Gastroesophageal sphincter (tissue), 4 donors: ENCODE data around the gene TMEM215. TPM values are rescaled to one million over a fixed set of nuclear protein-coding genes. Genes with fewer than 3 reads are reported as not detected.

Experiments
- ATAC-seq: fragments of 150-250 bp; one replicate; pipeline ENCODE4 v1.9.1; 2016; ENCODE audit warnings: mild to moderate bottlenecking, moderate library complexity
- H3K27ac ChIP-seq, 4 donors: fragments of 200-600 bp; sonication (generic) in 3 of 4; 1 replicate in 3 of 4; 2 replicates in 1 of 4; pipeline ENCODE4 v1.5.1; 2016 to 2019
- H3K27me3 ChIP-seq: fragments of 200-600 bp; sonication (generic); one replicate; pipeline ENCODE4 v1.5.1; 2019
- H3K36me3 ChIP-seq, 2 donors: fragments of 200-600 bp; sonication (generic); one replicate each; pipeline ENCODE4 v1.5.1; 2019; ENCODE audit warnings: control low read depth in 1 of 2
- H3K4me1 ChIP-seq, 3 donors: fragments of 200-600 bp; sonication (generic); 1 replicate in 2 of 3; 2 replicates in 1 of 3; pipeline ENCODE4 v1.5.1; 2016 to 2019; ENCODE audit warnings: control low read depth in 2 of 3
- H3K4me3 ChIP-seq, 2 donors: fragments of 200-600 bp; sonication (generic); one replicate each; pipeline ENCODE4 v1.5.1; 2019; ENCODE audit warnings: mild to moderate bottlenecking in 1 of 2, moderate library complexity in 1 of 2
- H3K9me3 ChIP-seq, 3 donors: fragments of 200-600 bp; sonication (generic); one replicate each; pipeline ENCODE4 v1.5.1; 2017 to 2019; ENCODE audit warnings: control low read depth in 2 of 3
- EP300 ChIP-seq: sonication (generic); formaldehyde crosslinking; IDR thresholded peaks from one replicate; pipeline ENCODE4 v1.6.1; 2017; ENCODE audit warnings: antibody characterized with exemption, mild to moderate bottlenecking
- POLR2A ChIP-seq, 2 donors: fragments of 450-650 bp; IDR thresholded peaks; one replicate each; pipeline ENCODE4 v1.6.1; 2017; ENCODE audit warnings: antibody characterized with exemption in 2 of 2, mild to moderate bottlenecking in 2 of 2, moderate library complexity in 1 of 2
- POLR2AphosphoS5 ChIP-seq: sonication (generic); formaldehyde crosslinking; IDR thresholded peaks from one replicate; pipeline ENCODE4 v1.6.1; 2017; ENCODE audit warnings: antibody characterized with exemption
- WGBS, 2 donors: methylation state at CpG; one replicate each; pipeline ENCODE4 v1.1.5; 2018; ENCODE audit warnings: low coverage in 1 of 2; 5-methylcytosine and 5-hydroxymethylcytosine counted together
- total RNA-seq, 4 donors: library from RNA; depleted of rRNA; stranded (reverse); fragments of >200 nt; gene quantifications; one replicate each; pipeline ENCODE4 v1.1.0, GENCODE V29; 2016
- TF ChIP-seq, protein P1 (sequence below), 4 experiments: fragments of 200-600 bp in 2 of 4; fragments of 450-650 bp in 2 of 4; sonication (generic) in 1 of 4; IDR thresholded peaks; one replicate each; pipeline ENCODE4 v1.5.1; 2017 to 2019; ENCODE audit warnings: antibody characterized with exemption in 4 of 4, mild to moderate bottlenecking in 2 of 4, moderate library complexity in 2 of 4

The TMEM215 gene
- total RNA-seq, 4 donors from 2014 or later, result 0.12 to 0.13 TPM; not detected in 2

DNA sequence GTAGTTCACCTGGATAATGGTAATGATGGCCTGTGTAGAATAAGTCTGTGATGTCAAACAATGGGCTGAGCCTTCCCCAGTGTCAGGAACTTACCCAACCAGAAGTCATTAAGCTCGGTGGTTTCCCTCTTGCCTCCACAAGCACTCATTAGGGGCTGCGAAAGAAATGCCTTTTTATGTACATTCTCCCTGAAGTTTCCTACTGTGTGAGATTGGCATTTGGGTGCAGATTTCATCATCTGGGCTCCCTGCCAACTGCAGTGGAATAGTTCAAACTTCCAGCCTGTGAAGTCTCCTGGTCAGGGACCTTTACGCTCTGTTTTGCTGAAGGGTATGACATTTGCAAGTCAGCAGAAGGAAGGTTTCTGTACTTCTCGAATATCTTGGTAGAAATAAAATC, 41.6 kb upstream of the TMEM215 start:
- Histone ChIP-seq H3K4me1 (no peaks in the 10 kb centered on the region), H3K9me3 (no peaks in the 10 kb centered on the region), H3K4me3 (no peak overlapping the region), H3K27me3 (no peaks in the 10 kb centered on the region), H3K36me3 (no peaks in the 10 kb centered on the region), H3K27ac (no peak overlapping the region)
- TF ChIP-seq POLR2A (IDR thresholded peaks at IDR 0.05), result no peak
- TF ChIP-seq, protein P1, sequence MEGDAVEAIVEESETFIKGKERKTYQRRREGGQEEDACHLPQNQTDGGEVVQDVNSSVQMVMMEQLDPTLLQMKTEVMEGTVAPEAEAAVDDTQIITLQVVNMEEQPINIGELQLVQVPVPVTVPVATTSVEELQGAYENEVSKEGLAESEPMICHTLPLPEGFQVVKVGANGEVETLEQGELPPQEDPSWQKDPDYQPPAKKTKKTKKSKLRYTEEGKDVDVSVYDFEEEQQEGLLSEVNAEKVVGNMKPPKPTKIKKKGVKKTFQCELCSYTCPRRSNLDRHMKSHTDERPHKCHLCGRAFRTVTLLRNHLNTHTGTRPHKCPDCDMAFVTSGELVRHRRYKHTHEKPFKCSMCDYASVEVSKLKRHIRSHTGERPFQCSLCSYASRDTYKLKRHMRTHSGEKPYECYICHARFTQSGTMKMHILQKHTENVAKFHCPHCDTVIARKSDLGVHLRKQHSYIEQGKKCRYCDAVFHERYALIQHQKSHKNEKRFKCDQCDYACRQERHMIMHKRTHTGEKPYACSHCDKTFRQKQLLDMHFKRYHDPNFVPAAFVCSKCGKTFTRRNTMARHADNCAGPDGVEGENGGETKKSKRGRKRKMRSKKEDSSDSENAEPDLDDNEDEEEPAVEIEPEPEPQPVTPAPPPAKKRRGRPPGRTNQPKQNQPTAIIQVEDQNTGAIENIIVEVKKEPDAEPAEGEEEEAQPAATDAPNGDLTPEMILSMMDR (IDR thresholded peaks at IDR 0.05), result no peak
- TF ChIP-seq POLR2AphosphoS5, result no peak
- no peak for TF ChIP-seq EP300
- ATAC-seq, result no peak
- WGBS, 2 donors, result 47 to 61% methylated on average over 3 to 4 of the region's 4 CpGs

DNA sequence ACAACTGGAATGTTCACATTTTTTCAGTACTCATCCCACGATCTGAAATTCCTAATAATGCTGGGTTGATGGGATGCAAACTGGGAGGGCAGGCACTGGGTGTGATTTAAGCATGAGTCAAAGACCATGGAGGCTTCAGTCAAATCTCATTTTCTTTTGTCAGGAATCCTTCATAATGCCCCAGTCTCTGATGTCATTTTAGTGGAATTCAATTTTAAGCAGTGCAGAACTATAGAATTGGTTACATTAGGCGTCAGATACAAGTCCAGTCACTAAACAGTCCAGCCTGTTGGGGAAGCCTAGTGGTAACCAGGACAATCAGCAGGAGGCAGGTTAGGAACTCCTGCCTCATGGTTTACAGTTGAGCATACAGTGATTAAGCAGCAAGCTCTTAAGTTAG, 41.0 kb upstream of the TMEM215 start:
- ATAC-seq, result no peak
- no peaks in the 10 kb centered on the region for H3K36me3 ChIP-seq
- no peak overlapping the region for H3K27ac ChIP-seq
- H3K4me3 ChIP-seq, result no peak overlapping the region
- H3K27me3 ChIP-seq, result no peaks in the 10 kb centered on the region
- TF ChIP-seq POLR2AphosphoS5 (no peak), POLR2A (IDR thresholded peaks at IDR 0.05) (no peak), EP300 (no peak)
- TF ChIP-seq, protein P1 (IDR thresholded peaks at IDR 0.05), result no peak
- no peaks in the 10 kb centered on the region for H3K4me1 ChIP-seq
- 45 to 50% methylated on average over 1 to 2 of the region's 2 CpGs for WGBS, 2 donors
- no peaks in the 10 kb centered on the region for H3K9me3 ChIP-seq

DNA sequence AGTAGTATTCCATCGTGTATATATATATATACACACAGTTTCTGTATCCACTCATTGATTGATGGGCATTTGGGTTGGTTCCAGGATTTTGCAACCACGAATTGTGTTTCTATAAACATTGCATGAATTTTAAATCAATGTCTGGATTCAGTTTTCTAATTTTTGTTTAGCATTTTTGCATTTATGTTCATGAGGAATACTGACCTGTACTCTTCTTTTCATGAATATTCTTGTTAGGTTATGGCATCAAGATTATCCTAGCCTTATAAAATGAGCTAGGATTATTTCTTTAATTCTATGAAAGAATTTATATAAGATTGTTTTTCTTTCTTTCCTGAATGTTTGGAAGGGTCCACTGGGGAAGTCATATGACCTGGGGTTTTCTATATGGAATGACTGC, 35.3 kb upstream of the TMEM215 start:
- no peaks in the 10 kb centered on the region for H3K36me3 ChIP-seq
- H3K27me3 ChIP-seq, result no peaks in the 10 kb centered on the region
- ATAC-seq, result no peak
- H3K9me3 ChIP-seq, result no peaks in the 10 kb centered on the region
- no peak overlapping the region for H3K4me3 ChIP-seq
- H3K27ac ChIP-seq, result no peak overlapping the region
- WGBS, 2 donors, result 48 to 83% methylated on average over 1 to 2 of the region's 2 CpGs
- no peaks in the 10 kb centered on the region for H3K4me1 ChIP-seq
- TF ChIP-seq, protein P1 (IDR thresholded peaks at IDR 0.05), result no peak
- TF ChIP-seq POLR2A (IDR thresholded peaks at IDR 0.05) (no peak), EP300 (no peak), POLR2AphosphoS5 (no peak)

DNA sequence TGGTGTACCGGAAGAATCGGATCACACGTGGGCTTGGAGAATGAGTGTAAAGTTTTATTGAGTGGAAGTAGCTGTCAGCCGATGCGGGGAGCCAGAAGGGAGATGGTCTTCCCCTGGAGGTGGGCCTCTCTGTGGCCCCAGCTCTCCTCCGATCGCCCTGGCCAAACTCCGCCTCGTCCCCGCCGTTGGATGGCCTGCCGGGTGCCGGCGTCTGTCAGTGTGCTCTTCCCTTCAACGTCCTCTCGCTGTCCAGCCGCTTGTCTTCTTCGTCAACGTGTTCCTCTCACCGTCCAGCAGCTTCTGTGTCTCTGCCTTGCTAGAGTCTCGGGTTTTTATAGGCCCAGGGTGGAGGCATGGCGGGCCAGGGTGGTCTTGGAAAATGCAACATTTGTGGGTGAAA, 27.6 kb upstream of the TMEM215 start:
- H3K4me1 ChIP-seq, result no peaks in the 10 kb centered on the region
- H3K36me3 ChIP-seq, result no peaks in the 10 kb centered on the region
- H3K27ac ChIP-seq, result no peak overlapping the region
- H3K9me3 ChIP-seq, result peaks cover 0 to 11% (median 0%) of the 10 kb centered on the region in 3 donors
- ATAC-seq, result no peak
- no CpG with 5 or more reads among the region's 22 CpGs for WGBS, 2 donors
- TF ChIP-seq EP300, result no peak
- TF ChIP-seq POLR2AphosphoS5, result no peak
- TF ChIP-seq POLR2A (IDR thresholded peaks at IDR 0.05), result no peak
- TF ChIP-seq, protein P1 (IDR thresholded peaks at IDR 0.05), result no peak
- no peaks in the 10 kb centered on the region for H3K27me3 ChIP-seq
- no peak overlapping the region for H3K4me3 ChIP-seq

DNA sequence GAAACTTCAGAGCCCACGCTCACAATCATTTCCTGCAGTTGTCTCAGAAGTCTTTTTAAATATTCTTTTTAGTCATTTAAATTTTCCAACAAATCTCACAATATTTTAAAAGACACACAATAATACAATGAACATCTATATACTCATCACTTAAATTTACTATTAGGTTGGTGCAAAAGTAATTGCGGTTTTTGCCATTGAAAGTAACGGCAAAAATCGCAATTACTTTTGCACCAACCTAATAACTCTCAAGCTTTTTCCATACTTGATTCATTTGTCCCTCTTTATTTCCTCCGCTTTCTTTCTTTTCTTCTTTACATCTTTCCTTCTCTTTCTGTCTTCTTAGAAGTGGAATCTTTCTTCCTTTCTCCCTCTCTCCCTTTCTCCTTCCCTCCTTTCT, 19.2 kb upstream of the TMEM215 start:
- 89 to 94% methylated on average over 5 of the region's 5 CpGs for WGBS, 2 donors
- TF ChIP-seq, protein P1 (IDR thresholded peaks at IDR 0.05), result no peak
- TF ChIP-seq POLR2A (IDR thresholded peaks at IDR 0.05) (no peak), POLR2AphosphoS5 (no peak), EP300 (no peak)
- Histone ChIP-seq H3K36me3 (no peaks in the 10 kb centered on the region), H3K27ac (no peak overlapping the region), H3K9me3 (no peaks in the 10 kb centered on the region), H3K4me1 (no peaks in the 10 kb centered on the region), H3K27me3 (no peaks in the 10 kb centered on the region), H3K4me3 (no peak overlapping the region)
- no peak for ATAC-seq
